Subcutaneous abdominal adipose tissue (tissue), 5 donors: Measurements from ENCODE around the gene TIMM22.
"Not testable (repeated sequence)": the region's sequence is repeated elsewhere in the genome, so short reads cannot be mapped to it uniquely, and the experiment has no call there.

Experiments used
- H3K27ac ChIP-seq: one replicate; pipeline ENCODE4 v1.7.0; 2013; ENCODE audit warnings: low read depth, mild to moderate bottlenecking, inconsistent platforms, low read length, moderate library complexity
- H3K27me3 ChIP-seq, 5 donors: one replicate each; pipeline ENCODE4 v1.7.0; 2013; ENCODE audit warnings: low read length in 5 of 5, inconsistent platforms in 1 of 5; ENCODE audit not compliant: control insufficient read depth in 5 of 5, insufficient read depth in 4 of 5
- H3K36me3 ChIP-seq, 5 donors: one replicate each; pipeline ENCODE4 v1.7.0; 2013; ENCODE audit warnings: low read length in 5 of 5; ENCODE audit not compliant: control insufficient read depth in 5 of 5, insufficient read depth in 5 of 5
- H3K4me1 ChIP-seq, 5 donors: one replicate each; pipeline ENCODE4 v1.7.0; 2013; ENCODE audit warnings: low read length in 5 of 5, mild to moderate bottlenecking in 3 of 5, moderate library complexity in 1 of 5; ENCODE audit not compliant: control insufficient read depth in 5 of 5, insufficient read depth in 5 of 5
- H3K4me3 ChIP-seq, 5 donors: one replicate each; pipeline ENCODE4 v1.7.0; 2013; ENCODE audit warnings: low read length in 5 of 5, low read depth in 1 of 5
- H3K9ac ChIP-seq, 5 donors: one replicate each; pipeline ENCODE4 v1.7.0; 2013; ENCODE audit warnings: low read length in 5 of 5, mild to moderate bottlenecking in 4 of 5, moderate library complexity in 3 of 5
- H3K9me3 ChIP-seq, 5 donors: one replicate each; pipeline ENCODE4 v1.7.0; 2013; ENCODE audit warnings: low read length in 5 of 5; ENCODE audit not compliant: control insufficient read depth in 5 of 5
- donor health status: healthy.
- donor health status: healthy.
- donor health status: healthy.
- donor health status: healthy.
- donor health status: healthy.

The TIMM22 gene

DNA sequence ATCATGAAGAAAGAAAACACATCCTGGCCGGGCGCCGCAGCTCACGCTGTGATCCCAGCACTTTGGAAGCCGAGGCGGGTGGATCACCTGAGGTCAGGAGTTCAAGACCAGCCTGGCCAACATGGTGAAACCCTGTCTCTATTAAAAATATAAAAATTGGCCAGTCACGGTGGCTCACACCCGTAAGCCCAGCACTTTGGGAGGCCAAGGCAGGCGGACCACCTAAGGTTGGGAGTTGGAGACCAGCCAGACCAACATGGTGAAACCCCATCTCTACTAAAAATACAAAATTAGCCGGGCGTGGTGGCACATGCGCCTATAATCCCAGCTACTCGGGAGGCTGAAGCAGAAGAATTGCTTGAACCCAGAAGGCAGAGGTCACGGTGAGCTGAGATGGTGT is 25.1 kb upstream of the TIMM22 start:
- H3K9me3 ChIP-seq, H3K9ac ChIP-seq, H3K27ac ChIP-seq, H3K36me3 ChIP-seq, H3K4me3 ChIP-seq, H3K4me1 ChIP-seq: not testable (repeated sequence)
- H3K27me3 ChIP-seq = peaks cover 0 to 14% (median 12%) of the 10 kb centered on the region in 5 donors

DNA sequence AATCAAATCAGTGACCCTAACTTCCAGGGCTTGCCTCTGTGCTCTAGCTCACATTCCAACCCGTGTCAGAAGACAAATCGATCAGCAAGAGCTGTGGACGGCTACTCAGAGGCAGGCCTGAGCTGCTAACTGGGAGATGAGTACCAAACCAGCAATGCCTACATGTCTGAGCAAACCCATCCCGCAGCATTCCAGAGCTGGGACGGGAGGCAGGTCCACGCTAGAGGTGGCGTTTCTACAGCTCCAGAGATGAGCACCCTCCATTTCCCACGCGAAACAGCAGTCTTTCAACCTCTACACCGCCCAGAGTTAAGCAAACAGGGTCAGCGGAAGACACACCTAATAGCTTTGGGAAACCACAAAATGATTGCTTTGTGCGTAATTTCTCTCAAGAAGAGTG is 23.9 kb upstream of the TIMM22 start:
- Histone ChIP-seq H3K27me3 (peaks cover 0 to 24% (median 14%) of the 10 kb centered on the region in 5 donors), H3K4me1 (peaks cover 0 to 16% (median 10%) of the 10 kb centered on the region in 5 donors)

DNA sequence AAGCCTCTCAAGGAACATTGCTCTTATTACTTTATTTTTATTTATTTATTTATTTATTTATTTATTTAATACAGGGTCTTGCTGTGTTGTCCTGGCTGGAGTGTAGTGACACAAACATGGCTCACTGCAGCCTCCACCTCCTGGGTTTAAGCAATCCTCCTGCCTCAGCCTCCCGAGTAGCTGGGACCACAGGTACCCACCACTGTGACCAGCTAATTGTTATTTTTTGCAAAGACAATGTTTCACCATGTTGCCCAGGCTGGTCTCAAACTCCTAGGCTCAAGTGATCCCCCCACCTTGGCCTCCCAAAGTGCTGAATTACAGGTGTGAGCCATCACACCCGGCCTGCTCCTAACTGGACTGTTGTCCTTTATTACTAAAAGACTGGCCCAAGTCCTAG is 22.2 kb upstream of the TIMM22 start:
- not testable (repeated sequence) for H3K36me3 ChIP-seq, H3K27ac ChIP-seq, H3K4me3 ChIP-seq, H3K9me3 ChIP-seq, H3K9ac ChIP-seq
- peaks cover 0 to 25% (median 12%) of the 10 kb centered on the region in 5 donors for H3K4me1 ChIP-seq
- H3K27me3 ChIP-seq = peaks cover 0 to 19% (median 13%) of the 10 kb centered on the region in 5 donors

More for the DNA sequence above, 23.9 kb upstream of the TIMM22 start:
- H3K36me3 ChIP-seq = no peaks in the 10 kb centered on the region
- H3K9me3 ChIP-seq = no peaks in the 10 kb centered on the region
- H3K27ac ChIP-seq = no peak overlapping the region
- no peak overlapping the region for H3K9ac ChIP-seq
- H3K4me3 ChIP-seq = no peak overlapping the region

DNA sequence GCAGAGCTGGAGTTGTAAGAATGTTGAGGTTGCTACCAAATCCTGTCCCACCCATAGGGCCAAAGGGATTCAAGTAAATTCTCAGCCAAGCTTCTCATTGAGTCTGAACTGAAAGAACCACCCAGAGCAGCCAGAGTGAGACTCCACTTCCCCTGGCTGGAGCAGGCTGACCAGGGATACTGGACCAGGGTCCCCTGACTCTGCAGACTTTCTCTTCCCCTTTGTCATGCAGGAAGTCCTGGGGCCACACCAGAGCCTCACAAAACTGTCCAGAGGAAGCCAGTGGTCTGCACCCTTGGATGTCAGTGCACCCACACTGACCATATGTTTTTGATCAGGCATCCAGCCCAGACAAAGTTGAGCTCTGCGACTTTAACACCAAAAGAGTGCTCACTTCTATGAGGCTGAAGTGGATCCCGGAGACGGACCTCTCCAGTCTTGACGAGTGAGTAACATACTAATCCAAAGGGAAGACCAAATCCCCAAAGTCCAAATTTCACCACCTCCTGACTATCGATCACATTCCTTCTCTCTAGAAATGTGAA is 21.5 kb upstream of the TIMM22 start:
- peaks cover 0 to 31% (median 17%) of the 10 kb centered on the region in 5 donors for H3K4me1 ChIP-seq
- no peak overlapping the region for H3K4me3 ChIP-seq
- no peaks in the 10 kb centered on the region for H3K9me3 ChIP-seq
- no peaks in the 10 kb centered on the region for H3K36me3 ChIP-seq
- no peak overlapping the region for H3K9ac ChIP-seq
- H3K27ac ChIP-seq = no peak overlapping the region
- peaks cover 0 to 18% (median 13%) of the 10 kb centered on the region in 5 donors for H3K27me3 ChIP-seq

DNA sequence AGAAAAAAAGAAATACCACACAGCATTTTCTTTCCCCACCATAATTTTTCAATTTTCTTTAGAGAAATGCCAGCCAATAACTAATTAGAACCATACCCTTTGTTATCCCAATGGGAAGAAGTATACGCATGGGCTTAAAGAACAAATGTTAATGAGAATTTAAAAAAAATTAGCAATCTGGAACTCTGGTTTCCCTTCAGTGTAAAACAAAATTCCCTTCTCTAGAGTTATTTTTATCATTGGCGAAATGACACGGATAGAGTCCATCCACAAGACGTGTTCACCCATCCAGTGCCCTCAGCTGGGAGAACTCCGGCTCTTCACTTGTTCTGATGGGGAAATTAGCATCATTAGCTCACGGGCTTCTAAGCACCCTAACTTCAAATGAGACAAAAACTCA is 20.6 kb upstream of the TIMM22 start:
- Histone ChIP-seq H3K9ac (no peak overlapping the region), H3K4me1 (peaks cover 0 to 36% (median 25%) of the 10 kb centered on the region in 5 donors), H3K4me3 (no peak overlapping the region), H3K36me3 (no peaks in the 10 kb centered on the region), H3K9me3 (no peaks in the 10 kb centered on the region), H3K27me3 (peaks cover 0 to 18% (median 13%) of the 10 kb centered on the region in 5 donors), H3K27ac (no peak overlapping the region)

DNA sequence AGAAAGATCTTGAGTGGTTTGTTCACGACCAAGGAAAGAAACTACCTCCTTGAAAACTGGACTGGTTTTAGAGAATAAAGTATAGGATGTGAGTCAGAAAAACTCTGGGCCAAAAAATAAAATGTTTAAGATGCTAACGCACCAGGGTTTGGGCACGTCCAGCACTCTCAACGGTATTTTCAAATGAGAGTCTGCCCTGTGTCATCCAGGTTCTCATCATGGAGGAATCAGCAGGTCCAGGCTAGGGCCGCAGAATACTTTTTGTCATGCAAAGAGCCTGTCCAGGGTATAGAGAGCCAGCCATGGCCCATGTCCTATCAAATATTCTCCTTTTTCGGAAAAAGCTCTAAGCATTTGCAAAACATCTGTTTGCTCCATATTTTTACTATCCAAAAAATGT is 19.8 kb upstream of the TIMM22 start:
- Histone ChIP-seq H3K36me3 (no peaks in the 10 kb centered on the region), H3K27ac (no peak overlapping the region), H3K9me3 (no peaks in the 10 kb centered on the region), H3K4me1 (peaks cover 0 to 36% (median 25%) of the 10 kb centered on the region in 5 donors), H3K27me3 (peaks cover 0 to 18% (median 13%) of the 10 kb centered on the region in 5 donors), H3K9ac (peak overlapping the region in 1 of 5 donors; percentile 11), H3K4me3 (no peak overlapping the region)

DNA sequence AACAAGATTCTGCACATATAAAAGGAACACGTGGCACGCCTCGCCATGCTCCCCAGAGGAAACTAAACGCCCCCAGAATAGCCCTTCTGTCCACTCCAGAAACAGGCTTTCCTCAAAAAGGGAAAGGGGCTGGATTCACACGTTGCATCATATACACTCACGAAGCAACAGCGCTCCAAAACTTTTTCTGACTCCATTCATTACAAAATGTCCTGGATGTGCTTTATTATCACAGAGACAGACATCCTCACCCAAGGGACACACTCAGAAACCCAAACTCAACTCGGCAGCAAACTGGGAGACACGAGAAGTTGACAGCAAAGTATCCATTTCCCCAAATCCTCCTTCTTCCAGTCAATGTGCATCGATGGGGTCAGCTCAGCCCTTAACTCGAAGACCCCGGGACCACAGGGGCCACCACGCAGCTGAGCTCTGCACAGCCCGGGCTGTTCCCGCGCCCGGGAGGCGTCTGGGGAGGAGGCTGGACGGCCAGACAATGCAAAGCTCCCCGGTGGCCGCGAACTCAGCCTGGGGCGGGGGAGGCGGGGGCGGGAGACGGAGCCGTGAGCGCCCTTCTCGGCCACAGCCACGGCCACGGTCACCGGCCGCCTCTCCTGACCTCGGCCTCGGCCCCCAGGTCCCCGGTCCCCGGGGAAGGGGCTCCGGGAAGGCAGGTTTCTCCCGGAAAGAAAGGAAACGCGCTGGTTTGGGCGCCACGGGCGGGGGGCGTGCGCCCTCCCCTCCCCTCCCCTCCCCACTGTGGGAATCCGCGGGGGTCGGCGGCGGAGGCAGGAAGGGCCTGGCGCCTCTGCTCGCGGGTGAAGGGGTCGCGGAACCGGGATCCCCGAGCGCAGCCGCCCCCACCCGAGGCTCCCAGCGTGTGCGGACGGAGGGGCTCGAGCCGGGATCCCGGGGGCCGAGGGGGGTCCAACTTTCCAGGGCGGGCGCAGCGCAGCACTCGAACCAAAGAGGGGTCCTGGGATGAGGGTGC is 18.5 kb upstream of the TIMM22 start:
- Histone ChIP-seq H3K4me1 (peaks cover 0 to 36% (median 25%) of the 10 kb centered on the region in 5 donors), H3K9me3 (no peaks in the 10 kb centered on the region), H3K4me3 (peak overlapping the region; percentile 28 to 69 (median 62)), H3K27me3 (peaks cover 0 to 18% (median 13%) of the 10 kb centered on the region in 5 donors), H3K36me3 (no peaks in the 10 kb centered on the region), H3K9ac (peak overlapping the region in 2 of 5 donors; percentile 16 to 56), H3K27ac (peak overlapping the region; percentile 16)

DNA sequence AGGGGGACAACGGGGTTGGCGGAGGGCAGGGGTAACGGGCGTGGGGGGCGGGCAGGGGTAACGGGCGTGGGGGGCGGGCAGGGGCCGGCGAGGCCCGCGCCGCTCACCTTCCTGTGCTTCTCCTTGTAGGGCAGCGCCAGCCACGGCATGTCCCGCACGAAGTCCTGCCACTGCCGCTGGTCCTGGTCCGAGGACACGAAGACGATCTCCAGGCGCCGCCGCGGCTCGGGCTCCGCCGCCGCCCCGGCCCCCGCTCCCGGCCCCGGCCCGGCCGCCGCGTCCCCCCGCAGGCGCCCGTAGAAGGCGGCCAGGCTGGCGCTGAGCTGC is 17.8 kb upstream of the TIMM22 start:
- Histone ChIP-seq H3K27ac (no peak overlapping the region), H3K4me3 (peak overlapping the region in 4 of 5 donors; percentile 50 to 71 (median 63)), H3K36me3 (no peaks in the 10 kb centered on the region), H3K27me3 (peaks cover 0 to 18% (median 13%) of the 10 kb centered on the region in 5 donors), H3K9ac (no peak overlapping the region), H3K4me1 (peaks cover 0 to 36% (median 25%) of the 10 kb centered on the region in 5 donors), H3K9me3 (no peaks in the 10 kb centered on the region)

DNA sequence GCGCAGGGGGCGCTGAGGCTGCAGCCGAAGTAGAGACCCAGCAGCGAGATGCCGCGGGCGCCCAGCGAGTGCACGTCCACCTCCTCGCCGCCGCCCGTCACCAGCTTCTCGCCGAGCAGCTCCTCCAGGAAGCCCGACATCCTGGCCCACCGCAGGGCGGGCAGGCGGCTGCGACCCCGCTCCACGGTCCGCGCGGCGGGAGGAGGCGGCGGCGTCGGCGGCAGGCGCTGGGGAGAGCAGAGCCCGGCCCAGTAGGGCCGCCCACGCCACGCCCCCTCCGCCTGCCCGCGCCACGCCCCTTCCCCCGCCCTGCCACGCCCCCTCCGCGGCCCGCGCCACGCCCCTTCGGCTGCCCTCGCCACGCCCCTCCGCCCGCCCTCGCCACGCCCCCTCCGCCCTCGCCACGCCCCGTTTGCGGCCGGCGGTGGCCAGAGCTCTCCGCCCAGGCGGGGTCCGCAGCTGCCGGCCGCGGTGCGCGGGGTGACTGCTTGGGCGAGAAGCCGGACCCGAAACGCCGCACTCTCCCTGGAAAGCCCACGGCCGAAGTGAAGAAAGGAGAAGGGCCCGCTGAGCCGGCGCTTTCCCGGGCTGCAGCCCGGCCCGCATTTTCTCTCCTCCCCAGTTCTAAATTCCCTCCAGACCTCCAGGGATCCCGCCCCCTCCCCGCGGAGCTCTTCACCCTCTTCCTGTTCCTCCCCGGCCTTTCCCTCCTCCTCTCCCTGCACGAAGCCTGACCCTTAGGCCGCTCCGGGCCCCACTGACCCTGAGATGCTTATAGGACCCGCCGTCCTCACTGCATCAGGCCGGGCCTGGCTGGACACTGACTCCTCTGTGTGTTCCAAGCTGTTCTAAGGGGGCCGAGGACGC is 17.2 kb upstream of the TIMM22 start, which contains the start of gene NXN:
Gene NXN (minus strand): TSS at position 238 of the 867 bp plus-strand sequence.
- peaks cover 0 to 36% (median 25%) of the 10 kb centered on the region in 5 donors for H3K4me1 ChIP-seq
- H3K27ac ChIP-seq = peak within 1 kb of the TSS; percentile 46

More for the DNA sequence above, 17.2 kb upstream of the TIMM22 start, which contains the start of gene NXN:
- Histone ChIP-seq H3K27me3 (peaks cover 0 to 18% (median 13%) of the 10 kb centered on the region in 5 donors), H3K4me3 (peak within 1 kb of the TSS in 4 of 5 donors; percentile 67 to 72 (median 68)), H3K9ac (peak within 1 kb of the TSS in 4 of 5 donors; percentile 61 to 81 (median 70)), H3K36me3 (no peaks in the 10 kb centered on the region), H3K9me3 (no peaks in the 10 kb centered on the region)
